ENCODE results near the gene PCDH1. TPM values are rescaled to one million over a fixed set of nuclear protein-coding genes. Genes with fewer than 3 reads are reported as not detected.

The PCDH1 gene
- total RNA-seq, 1 donor from 2014 or later, result 42.4 TPM

GRCh38 chr5:141834331-141834730 lies 43.9 kb downstream of the PCDH1 start:
- H3K27me3 ChIP-seq (ENCODE audit: control insufficient read depth, insufficient read depth, low read length), result no peaks in the 10 kb centered on the region
- DNase-seq (ENCODE audit: low read depth), result no peak
- H3K4me3 ChIP-seq (ENCODE audit: low read depth, low read length), result no peak overlapping the region
- H3K36me3 ChIP-seq (ENCODE audit: control insufficient read depth, insufficient read depth, low read length), result no peaks in the 10 kb centered on the region
- no peak for TF ChIP-seq CTCF (IDR thresholded peaks at IDR 0.05; ENCODE audit: insufficient read depth, low read length, poor library complexity, severe bottlenecking)

GRCh38 chr5:141832131-141832530 lies 46.1 kb downstream of the PCDH1 start:
- H3K4me3 ChIP-seq (ENCODE audit: low read depth, low read length), result no peak overlapping the region
- no peak for DNase-seq (ENCODE audit: low read depth)
- no peaks in the 10 kb centered on the region for H3K27me3 ChIP-seq (ENCODE audit: control insufficient read depth, insufficient read depth, low read length)
- no peak for TF ChIP-seq CTCF (IDR thresholded peaks at IDR 0.05; ENCODE audit: insufficient read depth, low read length, poor library complexity, severe bottlenecking)
- no peaks in the 10 kb centered on the region for H3K36me3 ChIP-seq (ENCODE audit: control insufficient read depth, insufficient read depth, low read length)

GRCh38 chr5:141828162-141828561 lies 50.0 kb downstream of the PCDH1 start:
- TF ChIP-seq CTCF (IDR thresholded peaks at IDR 0.05; ENCODE audit: insufficient read depth, low read length, poor library complexity, severe bottlenecking), result no peak
- no peaks in the 10 kb centered on the region for H3K36me3 ChIP-seq (ENCODE audit: control insufficient read depth, insufficient read depth, low read length)
- H3K4me3 ChIP-seq (ENCODE audit: low read depth, low read length), result no peak overlapping the region
- peaks cover 16% of the 10 kb centered on the region for H3K27me3 ChIP-seq (ENCODE audit: control insufficient read depth, insufficient read depth, low read length)
- DNase-seq (ENCODE audit: low read depth), result no peak

- H3K27me3 ChIP-seq (ENCODE audit: control insufficient read depth, insufficient read depth, low read length), result peaks cover 16% of the 10 kb centered on the region
- no peak overlapping the region for H3K4me3 ChIP-seq (ENCODE audit: low read depth, low read length)
- no peak for DNase-seq (ENCODE audit: low read depth)
- TF ChIP-seq CTCF (IDR thresholded peaks at IDR 0.05; ENCODE audit: insufficient read depth, low read length, poor library complexity, severe bottlenecking), result no peak
- no peaks in the 10 kb centered on the region for H3K36me3 ChIP-seq (ENCODE audit: control insufficient read depth, insufficient read depth, low read length)
Measured at GRCh38 chr5:141826674-141827073, 51.5 kb downstream of the PCDH1 start.

GRCh38 chr5:141825791-141826560 lies 52.2 kb downstream of the PCDH1 start:
- peak; percentile 34 for TF ChIP-seq CTCF (IDR thresholded peaks at IDR 0.05; ENCODE audit: insufficient read depth, low read length, poor library complexity, severe bottlenecking)
- peaks cover 16% of the 10 kb centered on the region for H3K27me3 ChIP-seq (ENCODE audit: control insufficient read depth, insufficient read depth, low read length)
- no peak overlapping the region for H3K4me3 ChIP-seq (ENCODE audit: low read depth, low read length)
- no peak for DNase-seq (ENCODE audit: low read depth)
- no peaks in the 10 kb centered on the region for H3K36me3 ChIP-seq (ENCODE audit: control insufficient read depth, insufficient read depth, low read length)

GRCh38 chr5:141825241-141825671 lies 53.0 kb downstream of the PCDH1 start:
- H3K36me3 ChIP-seq (ENCODE audit: control insufficient read depth, insufficient read depth, low read length), result no peaks in the 10 kb centered on the region
- H3K27me3 ChIP-seq (ENCODE audit: control insufficient read depth, insufficient read depth, low read length), result peaks cover 16% of the 10 kb centered on the region
- TF ChIP-seq CTCF (IDR thresholded peaks at IDR 0.05; ENCODE audit: insufficient read depth, low read length, poor library complexity, severe bottlenecking), result no peak
- DNase-seq (ENCODE audit: low read depth), result no peak
- no peak overlapping the region for H3K4me3 ChIP-seq (ENCODE audit: low read depth, low read length)

All from kidney epithelial cell (primary cell).